HepG2 (cell line): ENCODE data around the gene LCN2. TPM values are rescaled to one million over a fixed set of nuclear protein-coding genes. Genes with fewer than 3 reads are reported as not detected.
A peak's percentile ranks its signal among the peaks of the same experiment; 100 is the strongest.

Experiments used
- ATAC-seq: fragments of 200-7000 bp; cut with Tn5 transposase; 3 replicates; pipeline ENCODE4 v1.9.1; 2020; ENCODE audit warnings: mild to moderate bottlenecking, moderate library complexity
- BruUV-seq: library from RNA; stranded (reverse); fragments of 400-500 nt; replicated peaks from 2 replicates; lab custom pipeline; 2021; lab: Mats Ljungman, UMichigan
- CTCF ChIA-PET: fragments of 300-600 bp; formaldehyde crosslinking; extraction: SDS; loops from one replicate; lab custom pipeline; 2021; ENCODE audit warnings: low total read pairs, inconsistent platforms, low intra/inter-chr PET ratio; lab: Yijun Ruan, JAX
- POLR2A ChIA-PET: fragments of 350-600 bp; sonication (Branson Sonifier 250); formaldehyde crosslinking; loops from one replicate; lab custom pipeline; 2020; ENCODE audit warnings: antibody characterized with exemption, inconsistent platforms; lab: Yijun Ruan, JAX
- DNase-seq: peaks from one replicate; pipeline ENCODE4 v3.0.0-alpha.2; 2015; ENCODE audit warnings: low spot score
- FAIRE-seq: peaks from 3 replicates; lab custom pipeline; 2011; peaks lifted over from hg19 to GRCh38; lab: Jason Lieb, UNC
- H2AFZ ChIP-seq: one replicate; pipeline ENCODE4 v1.6.1; 2011; ENCODE audit warnings: low read length, inconsistent platforms
- H3K27ac ChIP-seq: fragments of 300-600 bp; 3 replicates; pipeline ENCODE4 v1.8.0; 2011; ENCODE audit warnings: mixed run types, mild to moderate bottlenecking, mixed read lengths, low read length, inconsistent platforms; ENCODE audit not compliant: insufficient read depth; ENCODE audit errors: extremely low read length
- H3K27me3 ChIP-seq, 2 experiments: fragments of 200-600 bp in 1 of 2; 2 replicates in 1 of 2; 3 replicates in 1 of 2; pipeline versions ENCODE4 v1.6.0 to v1.8.0; 2011; ENCODE audit warnings: low read length in 2 of 2, mild to moderate bottlenecking in 2 of 2, moderate library complexity in 2 of 2, inconsistent platforms in 1 of 2; ENCODE audit not compliant: insufficient read depth in 2 of 2, control insufficient read depth in 1 of 2
- H3K36me3 ChIP-seq, 2 experiments: fragments of 200-600 bp in 1 of 2; replicated peaks in 1 of 2; 2 replicates in 1 of 2; 3 replicates in 1 of 2; pipeline versions ENCODE4 v1.5.1 to v1.8.0; 2011; ENCODE audit warnings: low read length in 2 of 2, inconsistent platforms in 1 of 2; ENCODE audit not compliant: insufficient read depth in 2 of 2, control insufficient read depth in 1 of 2
- H3K4me1 ChIP-seq: 2 replicates; pipeline ENCODE4 v1.5.1; 2012; ENCODE audit warnings: low read length, inconsistent platforms; ENCODE audit not compliant: insufficient read depth
- H3K4me2 ChIP-seq: 2 replicates; pipeline ENCODE4 v1.6.0; 2011; ENCODE audit warnings: low read depth, low read length, inconsistent platforms
- H3K4me3 ChIP-seq, 3 experiments: fragments of 200-600 bp in 1 of 3; sonication (generic), shearing (Covaris generic) in 1 of 3; replicated peaks in 1 of 3; 2 replicates each; pipeline ENCODE4 v1.5.1; 2011 to 2016; ENCODE audit warnings: low read length in 3 of 3, inconsistent platforms in 2 of 3, low read depth in 2 of 3, mild to moderate bottlenecking in 2 of 3, control low read depth in 1 of 3, mixed read lengths in 1 of 3; ENCODE audit not compliant: insufficient read depth in 1 of 3
- H3K79me2 ChIP-seq: one replicate; pipeline ENCODE4 v1.6.1; 2011; ENCODE audit warnings: low read length, inconsistent platforms; ENCODE audit not compliant: insufficient read depth
- H3K9ac ChIP-seq: 2 replicates; pipeline ENCODE4 v1.6.0; 2011; ENCODE audit warnings: mild to moderate bottlenecking, low read depth, low read length, inconsistent platforms; ENCODE audit not compliant: insufficient read depth
- H3K9me3 ChIP-seq: 2 replicates; pipeline ENCODE4 v1.5.1; 2012; ENCODE audit warnings: mild to moderate bottlenecking, low read length
- H4K20me1 ChIP-seq: 2 replicates; pipeline ENCODE4 v1.6.0; 2011; ENCODE audit warnings: inconsistent platforms, mild to moderate bottlenecking, low read length, moderate library complexity; ENCODE audit not compliant: insufficient read depth
- CREB1 ChIP-seq, 2 experiments: fragments of 450-650 bp in 1 of 2; IDR thresholded peaks; 2 replicates each; pipeline ENCODE4 v1.6.1; 2016 to 2017; ENCODE audit warnings: control low read depth in 1 of 2, mild to moderate bottlenecking in 1 of 2, missing compliant biosample characterization in 1 of 2, missing genetic modification characterization in 1 of 2
- GLI4 ChIP-seq: sonication (generic); formaldehyde crosslinking; IDR thresholded peaks from 2 replicates; pipeline ENCODE4 v1.5.1; 2020; ENCODE audit warnings: missing genetic modification reagents, mild to moderate bottlenecking, moderate library complexity, borderline replicate concordance
- JDP2 ChIP-seq: sonication (generic); formaldehyde crosslinking; IDR thresholded peaks from 2 replicates; pipeline ENCODE4 v1.8.1; 2022; ENCODE audit warnings: missing genetic modification reagents, borderline replicate concordance
- JUND ChIP-seq: sonication (generic); formaldehyde crosslinking; IDR thresholded peaks from 2 replicates; pipeline ENCODE4 v1.8.0; 2022; ENCODE audit warnings: mild to moderate bottlenecking, missing genetic modification reagents
- MXD4 ChIP-seq: IDR thresholded peaks from 2 replicates; pipeline ENCODE4 v1.6.1; 2016; ENCODE audit warnings: mild to moderate bottlenecking, missing biosample characterization, missing genetic modification reagents
- NPAS2 ChIP-seq: sonication (generic); formaldehyde crosslinking; IDR thresholded peaks from 2 replicates; pipeline ENCODE4 v1.8.0; 2022; ENCODE audit warnings: mild to moderate bottlenecking, missing genetic modification reagents, borderline replicate concordance
- PHF8 ChIP-seq: sonication (generic); formaldehyde crosslinking; IDR thresholded peaks from 2 replicates; pipeline ENCODE4 v1.5.0; 2020; ENCODE audit warnings: missing genetic modification reagents
- RAD21 ChIP-seq: fragments of 450-650 bp; formaldehyde crosslinking; IDR thresholded peaks from 2 replicates; pipeline ENCODE4 v1.5.0; 2020; ENCODE audit warnings: mild to moderate bottlenecking
- RBM22 ChIP-seq: fragments of 200-400 bp; formaldehyde crosslinking; optimal IDR thresholded peaks from 2 replicates; pipeline ENCODE3; 2017; ENCODE audit warnings: mild to moderate bottlenecking, low read length, moderate library complexity
- SMYD3 ChIP-seq: sonication (generic); formaldehyde crosslinking; IDR thresholded peaks from 2 replicates; pipeline ENCODE4 v1.8.1; 2023; ENCODE audit warnings: mild to moderate bottlenecking, missing genetic modification reagents
- THAP9 ChIP-seq: sonication (generic); formaldehyde crosslinking; IDR thresholded peaks from 2 replicates; pipeline ENCODE4; 2020; ENCODE audit warnings: missing genetic modification reagents, mild to moderate bottlenecking, borderline replicate concordance
- ZNF33B ChIP-seq: sonication (generic); formaldehyde crosslinking; IDR thresholded peaks from 2 replicates; pipeline ENCODE4 v1.5.1; 2020; ENCODE audit warnings: mild to moderate bottlenecking, missing genetic modification reagents
- ZNF354B ChIP-seq: sonication (generic); formaldehyde crosslinking; IDR thresholded peaks from 2 replicates; pipeline ENCODE4 v1.8.0; 2022; ENCODE audit warnings: mild to moderate bottlenecking, missing genetic modification reagents
- ZNF432 ChIP-seq: sonication (generic); formaldehyde crosslinking; IDR thresholded peaks from 2 replicates; pipeline ENCODE4 v1.5.0; 2020; ENCODE audit warnings: missing genetic modification reagents, mild to moderate bottlenecking, borderline replicate concordance
- ZNF572 ChIP-seq: sonication (generic); formaldehyde crosslinking; IDR thresholded peaks from 2 replicates; pipeline ENCODE4 v1.5.1; 2020; ENCODE audit warnings: mild to moderate bottlenecking, missing genetic modification reagents
- ZNF580 ChIP-seq: IDR thresholded peaks from 2 replicates; pipeline ENCODE4 v1.6.1; 2016; ENCODE audit warnings: low read depth, borderline replicate concordance
- ZNF598 ChIP-seq: sonication (generic); formaldehyde crosslinking; IDR thresholded peaks from 2 replicates; pipeline ENCODE4 v1.5.1; 2020; ENCODE audit warnings: mild to moderate bottlenecking, missing genetic modification reagents, borderline replicate concordance
- ZNF7 ChIP-seq: IDR thresholded peaks from 2 replicates; pipeline ENCODE4 v1.6.1; 2016; ENCODE audit warnings: missing biosample characterization, missing genetic modification reagents
- ZNF850 ChIP-seq: sonication (generic); formaldehyde crosslinking; conservative IDR thresholded peaks from 2 replicates; pipeline ENCODE4 v1.9.0; 2021; ENCODE audit warnings: mild to moderate bottlenecking, missing genetic modification reagents
- WGBS: methylation state at CpG from one replicate; pipeline ENCODE4 v1.1.6; 2017; ENCODE audit warnings: low lambda C conversion rate; 5-methylcytosine and 5-hydroxymethylcytosine counted together
- in situ Hi-C: cut with HindIII; loops from 2 replicates; pipeline ENCODE4 v1.10.0; 2017; ENCODE audit warnings: low pct_unique_long_range_greater_than_20kb; ENCODE audit not compliant: extremely low pct_ligation_motif_present
- intact Hi-C: fragments of 100-400 bp; cut with micrococcal nuclease; formaldehyde crosslinking; loops from one replicate; pipeline ENCODE4 v1.10.0; 2022; ENCODE audit not compliant: unreplicated experiment
- polyA plus RNA-seq, 8 experiments: library from polyadenylated mRNA; depleted of rRNA in 3 of 8; stranded (reverse) in 7 of 8; unstranded in 1 of 8; fragments of >200 nt; fragmentation: Illumina TruSeq in 4 of 8; extraction: Trizol in 4 of 8; gene quantifications; 2 replicates each; pipeline versions ENCODE4 v1.2.1 to v1.2.3, GENCODE V29; 2011 to 2016; ENCODE audit warnings: low read depth in 4 of 8, missing spikeins in 1 of 8, mixed read lengths in 1 of 8; ENCODE audit not compliant: insufficient read depth in 1 of 8
- total RNA-seq, 5 experiments: library from RNA; depleted of rRNA; stranded (reverse); fragments of >200 nt; fragmentation: Illumina TruSeq; extraction: Trizol; gene quantifications; 2 replicates each; pipeline ENCODE4 v1.2.3, GENCODE V29; 2016; ENCODE audit warnings: low read depth in 1 of 5

LCN2 gene
- total and polyA plus RNA-seq, 2 of the 13 experiments (the other 11 are each of a cell fraction or from before 2014, with no cell fraction given), result 0.38 to 1.4 TPM

GRCh38 chr9:128102861-128103588 lies 46.2 kb upstream of the LCN2 start (continued):
- TF ChIP-seq THAP9 (CRISPR knock-in tag) (0 out of 2 replicates have a peak, but pooled peaks have one; percentile 52), MXD4 (CRISPR knock-in tag) (peak; percentile 94), GLI4 (peak; percentile 90; the same call in 1 of the 2 replicates), ZNF598 (CRISPR knock-in tag) (peak; percentile 69; the same call in 1 of the 2 replicates), JUND (peak; percentile 19; the same call in 1 of the 2 replicates), ZNF580 (CRISPR knock-in tag) (peak; percentile 92; the same call in 1 of the 2 replicates), NPAS2 (CRISPR knock-in tag) (peak; percentile 98)
- TF ChIP-seq, all 625 proteins: peak for 387

GRCh38 chr9:128103589-128103962 lies 45.7 kb upstream of the LCN2 start:
- in situ Hi-C loops, result no loop called here
- Histone ChIP-seq H3K27ac (peak overlapping the region; percentile 90), H3K27me3 (no peaks in the 10 kb centered on the region; a peak in 1 of 5 replicates), H3K4me3 (peak overlapping the region in 1 of 3 experiments; percentile 38; a peak in 2 of 6 replicates), H3K4me2 (peak overlapping the region; percentile 61), H4K20me1 (peaks cover 17% of the 10 kb centered on the region; the same call in 1 of the 2 replicates), H2AFZ (no peak overlapping the region), H3K9ac (peak overlapping the region; percentile 62), H3K4me1 (peaks cover 91% of the 10 kb centered on the region), H3K36me3 (peaks cover 23 to 55% of the 10 kb centered on the region in 2 experiments), H3K9me3 (no peaks in the 10 kb centered on the region), H3K79me2 (peaks cover 30% of the 10 kb centered on the region)
- WGBS, result 15% methylated on average over 5 of the region's 8 CpGs
- intact Hi-C loops, result loop anchor here (1.0 to 5.0 kb wide), 2 partner anchors 12 to 36 kb away; partner anchors contain the start of genes NAIF1 and SLC25A25
- ChIA-PET POLR2A (interaction anchor here (0.7 to 2.7 kb wide), 17 partner anchors 9 to 153 kb away, joined by 3 to 40 read pairs (median 5); partner anchors contain the start of genes EEIG1, NAIF1 and SLC25A25), CTCF (interaction anchor here (1.3 to 2.6 kb wide), 2 partner anchors 14 to 20 kb away, joined by 5 to 14 read pairs; no protein-coding TSS in a partner anchor)
- DNase-seq, result peak; percentile 41
- no TSS peak for BruUV-seq
- no peak for FAIRE-seq
- peak; percentile 36 for ATAC-seq
- TF ChIP-seq ZNF7 (CRISPR knock-in tag) (no peak), ZNF850 (0 out of 2 replicates have a peak, but pooled peaks have one; percentile 57), RAD21 (CRISPR knock-in tag) (peak; percentile 39; the same call in 1 of the 2 replicates), RBM22 (no peak), CREB1 (IDR thresholded peaks at IDR 0.05) (no peak), CREB1 (CRISPR knock-in tag; IDR thresholded peaks at IDR 0.05) (no peak), SMYD3 (CRISPR knock-in tag) (no peak), ZNF33B (CRISPR knock-in tag) (no peak), ZNF572 (CRISPR knock-in tag) (no peak), PHF8 (CRISPR knock-in tag) (peak; percentile 2; the same call in 1 of the 2 replicates), JDP2 (no peak), ZNF354B (CRISPR knock-in tag) (no peak), ZNF432 (CRISPR knock-in tag) (no peak)
